Fibroblast of skin of right biceps (primary cell): Measurements from ENCODE around the gene SMIM29.

Experiments used
- DNase-seq: peaks from one replicate; pipeline ENCODE4 v3.0.0-alpha.2; 2013

The SMIM29 gene

GRCh38 chr6:34223956-34224940 lies 24.6 kb downstream of the SMIM29 start:
- DNase-seq: peak; percentile 95

- no peak for DNase-seq
Measured at GRCh38 chr6:34223381-34223955, 25.3 kb downstream of the SMIM29 start.

- DNase-seq: no peak
Measured at GRCh38 chr6:34218691-34219090, 30.1 kb downstream of the SMIM29 start.

- DNase-seq: no peak
Measured at GRCh38 chr6:34213772-34214171, 35.0 kb downstream of the SMIM29 start.

GRCh38 chr6:34207695-34208443 lies 40.9 kb downstream of the SMIM29 start:
- no peak for DNase-seq

- DNase-seq: no peak
Measured at GRCh38 chr6:34206726-34207125, 42.1 kb downstream of the SMIM29 start.

- DNase-seq: no peak
Measured at GRCh38 chr6:34205916-34206315, 42.9 kb downstream of the SMIM29 start.

GRCh38 chr6:34205466-34205865 lies 43.3 kb downstream of the SMIM29 start:
- DNase-seq: no peak

- no peak for DNase-seq
Measured at GRCh38 chr6:34204693-34205092, 44.1 kb downstream of the SMIM29 start.

GRCh38 chr6:34202329-34203201 lies 46.2 kb downstream of the SMIM29 start:
- no peak for DNase-seq

- DNase-seq: no peak
Measured at GRCh38 chr6:34201455-34202107, 47.2 kb downstream of the SMIM29 start.

- peak; percentile 17 for DNase-seq
Measured at GRCh38 chr6:34200340-34200971, 48.4 kb downstream of the SMIM29 start.

- DNase-seq: no peak
Measured at GRCh38 chr6:34196833-34197195, 52.0 kb downstream of the SMIM29 start.
